Fibroblast of lung (primary cell): ENCODE measurements around the gene ITGB1.

Experiments
- CTCF ChIP-seq, 2 donors: IDR thresholded peaks in 1 of 2; conservative IDR thresholded peaks in 1 of 2; 1 replicate in 1 of 2; 2 replicates in 1 of 2; pipeline ENCODE4 v1.5.1; 2011 to 2012; ENCODE audit warnings: low read length in 2 of 2, control low read depth in 1 of 2, inconsistent platforms in 1 of 2, low read depth in 1 of 2, mild to moderate bottlenecking in 1 of 2
- EZH2 ChIP-seq: IDR thresholded peaks from 2 replicates; pipeline ENCODE4 v1.5.1; 2012; ENCODE audit warnings: low read length, control low read depth, mild to moderate bottlenecking; ENCODE audit errors: missing control alignments

GRCh38 chr10:32985341-32985764, 27.3 kb upstream of the ITGB1 start:
- TF ChIP-seq CTCF (conservative IDR thresholded peaks at IDR 0.05 in 1 of 2, IDR thresholded peaks at IDR 0.05 in 1 of 2; ENCODE audit: low read depth in 1 of 2, low read length in 2 of 2) (no peak), EZH2 (no peak)
